ENCODE data around the gene TAS2R1.

The TAS2R1 gene

DNA sequence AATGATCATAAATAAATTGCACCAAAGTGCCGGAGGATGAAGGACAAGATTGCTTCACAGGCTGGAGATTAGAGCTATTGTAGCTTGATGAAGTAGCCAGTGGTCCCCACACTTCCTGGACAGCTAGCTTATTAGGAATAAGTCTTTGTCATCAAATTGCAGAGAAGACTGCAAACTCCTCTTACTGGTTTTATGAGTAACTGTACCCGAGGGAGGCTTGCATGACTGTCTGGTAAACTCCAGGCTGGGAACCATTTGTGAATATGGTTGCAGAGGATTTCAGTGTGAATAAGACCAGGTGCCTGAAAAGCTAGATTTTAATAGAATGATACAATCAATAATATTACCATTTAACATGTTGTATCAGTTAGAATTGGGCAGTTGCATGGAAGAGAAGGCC is 47.7 kb downstream of the TAS2R1 start:
- no peak for DNase-seq
